Activated T-helper 17 cell treated with anti-CD3 and anti-CD28 coated beads, Interleukin-2, amount 50 U/mL, for 72 hours (primary cell): ENCODE results near the gene UFM1. TPM values are rescaled to one million over a fixed set of nuclear protein-coding genes. Genes with fewer than 3 reads are reported as not detected.

ENCODE experiments used
- ATAC-seq: fragments of 150-1000 bp; cut with Tn5 transposase; replicated peaks from 2 replicates; pipeline ENCODE4 v1.10.0; 2021; ENCODE audit warnings: mild to moderate bottlenecking, moderate library complexity
- H3K27ac Mint-ChIP-seq: one replicate; pipeline ENCODE4 v1.8.0; 2022; ENCODE audit warnings: mixed read lengths
- H3K27me3 Mint-ChIP-seq: one replicate; pipeline ENCODE4 v1.8.0; 2022; ENCODE audit warnings: mixed read lengths
- H3K36me3 Mint-ChIP-seq: one replicate; pipeline ENCODE4 v1.8.0; 2022; ENCODE audit warnings: low read depth, mild to moderate bottlenecking, mixed read lengths
- H3K4me1 Mint-ChIP-seq: one replicate; pipeline ENCODE4 v1.8.0; 2022; ENCODE audit warnings: mixed read lengths
- H3K4me3 Mint-ChIP-seq: one replicate; pipeline ENCODE4 v1.8.0; 2022; ENCODE audit warnings: mild to moderate bottlenecking, mixed read lengths
- H3K9me3 Mint-ChIP-seq: one replicate; pipeline ENCODE4 v1.8.0; 2022; ENCODE audit warnings: mixed read lengths
- total RNA-seq, 2 donors: library from RNA; stranded (reverse); gene quantifications; one replicate each; pipeline ENCODE4 v1.2.3, GENCODE V29; 2022

The UFM1 gene
- total RNA-seq, 2 donors from 2014 or later, result 49.4 to 81.6 TPM

DNA sequence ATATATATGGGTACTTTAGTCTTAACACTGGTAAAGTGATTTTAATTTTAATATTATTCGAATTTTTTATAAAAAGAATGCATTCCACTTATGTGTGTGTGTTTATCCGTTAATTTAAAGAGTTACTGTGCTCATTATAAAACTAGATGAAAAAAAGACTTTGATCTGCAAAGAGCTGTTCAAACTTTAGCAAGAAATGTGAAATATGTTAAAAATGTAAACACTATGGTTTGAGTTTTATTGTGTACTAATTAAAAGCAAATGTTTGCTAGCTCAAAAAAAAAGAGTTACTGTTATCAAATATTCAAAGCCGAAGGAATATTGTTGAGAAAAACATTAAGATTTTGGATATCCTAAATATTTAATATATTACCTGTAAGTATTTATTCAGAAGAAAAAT is 34.5 kb downstream of the UFM1 start:
- Mint-ChIP-seq H3K36me3 (no peaks in the 10 kb centered on the region), H3K4me3 (no peak overlapping the region), H3K27me3 (peaks cover 8% of the 10 kb centered on the region), H3K9me3 (no peaks in the 10 kb centered on the region), H3K27ac (no peak overlapping the region), H3K4me1 (no peaks in the 10 kb centered on the region)
- ATAC-seq, result no peak

DNA sequence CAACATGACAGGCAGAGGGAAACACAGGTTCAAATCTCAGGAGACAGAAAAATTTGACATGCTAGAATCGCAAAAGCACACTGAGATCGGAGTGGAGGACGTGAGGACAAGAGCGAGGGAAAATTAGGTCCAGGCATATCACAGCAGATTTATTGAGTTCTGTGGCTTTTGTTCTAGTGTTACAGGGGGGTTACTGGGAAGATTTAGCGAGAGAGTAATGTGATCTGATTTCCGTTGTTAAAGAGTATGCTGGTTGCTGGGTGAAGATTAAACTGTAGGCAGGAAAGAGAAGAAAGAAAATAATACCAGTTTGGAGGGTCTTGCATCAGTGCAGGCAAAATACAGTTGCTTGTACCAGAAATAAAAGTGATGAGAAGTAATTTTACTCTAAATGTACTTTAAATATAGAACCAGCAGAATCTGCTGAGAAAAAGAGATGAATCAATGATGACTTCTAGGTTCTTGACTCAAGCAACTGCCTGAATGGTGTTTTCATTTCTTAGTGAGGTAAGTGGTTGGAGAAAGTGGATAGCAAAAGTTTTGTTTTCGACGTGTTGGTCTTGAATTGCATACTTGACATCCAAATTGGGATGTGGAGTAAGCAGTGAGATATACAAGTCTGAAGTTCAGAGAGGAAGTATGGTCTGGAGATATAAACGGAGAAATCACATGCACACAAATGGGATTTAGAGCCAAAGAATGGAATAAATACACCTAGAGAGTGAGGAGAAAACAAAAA is 35.7 kb downstream of the UFM1 start:
- Mint-ChIP-seq H3K27me3 (peaks cover 8% of the 10 kb centered on the region), H3K4me1 (no peaks in the 10 kb centered on the region), H3K27ac (no peak overlapping the region), H3K4me3 (no peak overlapping the region), H3K9me3 (no peaks in the 10 kb centered on the region), H3K36me3 (no peaks in the 10 kb centered on the region)
- no peak for ATAC-seq

- no peaks in the 10 kb centered on the region for H3K9me3 Mint-ChIP-seq
- no peak overlapping the region for H3K4me3 Mint-ChIP-seq
- ATAC-seq, result no peak
- no peaks in the 10 kb centered on the region for H3K4me1 Mint-ChIP-seq
- peaks cover 4% of the 10 kb centered on the region for H3K27me3 Mint-ChIP-seq
- H3K36me3 Mint-ChIP-seq, result no peaks in the 10 kb centered on the region
- no peak overlapping the region for H3K27ac Mint-ChIP-seq
Measured at GRCh38 chr13:38386421-38386820, 36.8 kb downstream of the UFM1 start.

DNA sequence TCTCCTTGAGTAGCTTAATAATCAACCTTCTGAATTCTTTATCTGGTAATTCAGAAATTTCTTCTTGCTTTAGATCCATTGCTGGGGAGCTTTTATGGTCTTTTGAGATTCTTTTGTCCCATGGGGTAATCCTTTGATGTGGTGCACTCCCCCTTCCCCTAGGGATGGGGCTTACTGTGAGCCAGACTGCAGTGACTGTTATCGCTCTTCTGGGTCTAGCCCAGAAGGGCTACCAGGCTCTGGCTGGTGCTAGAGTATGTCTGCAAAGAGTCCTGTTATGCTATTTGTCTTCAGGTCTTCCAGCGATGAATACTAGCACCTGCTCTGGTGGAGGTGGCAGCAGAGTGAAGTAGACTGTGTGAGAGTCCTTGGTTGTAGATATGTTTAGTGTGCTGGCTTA is 41.7 kb downstream of the UFM1 start:
- Mint-ChIP-seq H3K4me3 (no peak overlapping the region), H3K4me1 (no peaks in the 10 kb centered on the region), H3K27ac (no peak overlapping the region), H3K27me3 (no peaks in the 10 kb centered on the region), H3K36me3 (no peaks in the 10 kb centered on the region), H3K9me3 (no peaks in the 10 kb centered on the region)
- ATAC-seq, result no peak

DNA sequence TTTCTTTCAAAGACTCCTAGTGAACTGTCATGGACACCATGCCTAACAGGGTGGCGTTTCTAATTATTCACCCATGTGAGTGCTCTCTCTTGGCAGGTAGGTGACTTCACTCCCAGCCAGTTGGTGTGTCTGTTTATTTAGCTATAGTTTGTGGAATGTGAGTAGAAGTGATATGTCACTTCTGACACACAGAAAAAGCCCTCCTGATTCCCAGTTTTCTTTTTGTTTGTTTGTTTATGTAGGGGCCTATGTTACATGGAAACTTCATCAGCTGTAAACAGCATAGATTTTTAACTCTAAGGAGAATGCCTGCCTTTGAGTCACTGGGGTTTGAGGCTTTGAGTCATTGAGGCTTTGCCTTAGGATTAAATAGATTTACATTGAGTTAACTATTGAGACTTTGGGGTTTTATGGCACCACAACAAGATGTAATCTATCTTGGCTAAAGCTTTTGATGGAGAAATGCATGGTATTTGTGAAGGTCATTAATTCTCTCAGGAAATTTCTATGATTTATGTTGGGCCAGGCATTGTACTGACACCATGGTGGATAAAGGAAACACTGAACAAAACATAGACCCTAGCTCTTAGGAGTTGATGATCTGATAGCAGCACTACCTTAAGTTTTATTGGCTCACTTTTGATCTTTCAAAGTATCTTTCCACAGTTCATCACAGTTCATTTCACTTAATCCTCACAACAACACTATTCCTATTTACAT is 45.3 kb downstream of the UFM1 start:
- Mint-ChIP-seq H3K9me3 (no peaks in the 10 kb centered on the region), H3K27ac (no peak overlapping the region), H3K36me3 (no peaks in the 10 kb centered on the region), H3K27me3 (peaks cover 4% of the 10 kb centered on the region), H3K4me1 (no peaks in the 10 kb centered on the region), H3K4me3 (no peak overlapping the region)
- ATAC-seq, result peak; percentile 14

GRCh38 chr13:38395497-38395788 is 45.8 kb downstream of the UFM1 start:
- H3K27me3 Mint-ChIP-seq, result peaks cover 4% of the 10 kb centered on the region
- no peaks in the 10 kb centered on the region for H3K36me3 Mint-ChIP-seq
- H3K4me1 Mint-ChIP-seq, result no peaks in the 10 kb centered on the region
- H3K4me3 Mint-ChIP-seq, result no peak overlapping the region
- no peak overlapping the region for H3K27ac Mint-ChIP-seq
- no peaks in the 10 kb centered on the region for H3K9me3 Mint-ChIP-seq
- no peak for ATAC-seq

DNA sequence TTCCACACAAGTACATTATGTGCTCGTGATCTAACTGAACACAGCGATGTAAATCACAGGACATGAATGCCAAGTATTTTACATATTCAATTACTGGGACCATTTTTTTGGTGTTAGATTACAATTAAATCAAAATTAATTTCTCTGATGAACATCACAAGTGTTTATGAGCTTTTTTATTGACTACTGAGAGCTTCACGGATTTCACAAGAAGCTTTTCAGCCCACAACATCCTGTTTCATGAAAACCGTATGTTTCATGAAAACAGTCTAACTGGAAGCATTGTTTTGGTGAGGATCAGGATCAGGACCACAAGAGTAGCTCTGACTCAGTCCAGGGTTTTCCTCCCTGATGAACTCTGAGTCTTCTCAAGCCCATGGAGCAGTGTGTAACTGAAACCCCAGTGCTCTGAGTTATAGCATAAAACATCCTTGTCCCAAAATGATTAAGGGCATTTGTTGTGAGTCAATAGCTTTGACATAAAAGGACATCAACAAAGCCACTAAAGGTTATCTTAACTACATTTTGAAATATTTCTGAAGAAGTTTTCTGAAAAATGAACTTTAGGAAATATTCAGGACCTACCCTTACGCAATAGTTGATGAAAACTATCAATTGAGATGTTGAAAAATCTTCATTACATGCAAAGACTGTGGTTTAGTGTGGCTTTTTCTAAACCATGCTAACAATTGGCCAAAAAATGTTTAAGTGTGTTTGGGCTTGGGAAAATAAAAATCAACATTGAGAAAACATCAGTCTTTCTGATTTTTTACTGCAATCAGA is 49.3 kb downstream of the UFM1 start:
- H3K4me3 Mint-ChIP-seq, result no peak overlapping the region
- H3K27me3 Mint-ChIP-seq, result peaks cover 6% of the 10 kb centered on the region
- H3K27ac Mint-ChIP-seq, result no peak overlapping the region
- ATAC-seq, result peak; percentile 87
- H3K9me3 Mint-ChIP-seq, result no peaks in the 10 kb centered on the region
- H3K4me1 Mint-ChIP-seq, result no peaks in the 10 kb centered on the region
- no peaks in the 10 kb centered on the region for H3K36me3 Mint-ChIP-seq

DNA sequence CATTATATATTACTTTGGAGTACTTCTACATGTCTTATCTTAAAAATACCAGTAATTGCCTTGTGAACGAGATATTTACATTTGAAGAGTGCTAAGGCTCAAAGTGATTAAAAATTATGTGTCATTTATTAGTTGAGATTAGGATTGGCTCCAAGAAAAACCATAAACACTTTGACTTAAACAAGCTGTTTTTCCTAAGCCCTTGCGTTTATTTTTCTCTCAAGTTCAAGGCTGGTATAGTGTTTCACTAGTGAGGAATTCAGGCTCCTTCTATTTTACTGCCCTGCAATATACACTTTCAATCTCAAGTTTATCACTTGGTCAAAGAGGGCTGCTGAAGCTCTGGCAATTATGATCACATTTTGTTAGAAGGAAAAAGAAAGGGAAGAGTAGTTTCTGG is 49.9 kb downstream of the UFM1 start:
- Mint-ChIP-seq H3K27ac (no peak overlapping the region), H3K27me3 (peaks cover 10% of the 10 kb centered on the region), H3K4me3 (no peak overlapping the region), H3K36me3 (no peaks in the 10 kb centered on the region), H3K9me3 (no peaks in the 10 kb centered on the region), H3K4me1 (no peaks in the 10 kb centered on the region)
- no peak for ATAC-seq

DNA sequence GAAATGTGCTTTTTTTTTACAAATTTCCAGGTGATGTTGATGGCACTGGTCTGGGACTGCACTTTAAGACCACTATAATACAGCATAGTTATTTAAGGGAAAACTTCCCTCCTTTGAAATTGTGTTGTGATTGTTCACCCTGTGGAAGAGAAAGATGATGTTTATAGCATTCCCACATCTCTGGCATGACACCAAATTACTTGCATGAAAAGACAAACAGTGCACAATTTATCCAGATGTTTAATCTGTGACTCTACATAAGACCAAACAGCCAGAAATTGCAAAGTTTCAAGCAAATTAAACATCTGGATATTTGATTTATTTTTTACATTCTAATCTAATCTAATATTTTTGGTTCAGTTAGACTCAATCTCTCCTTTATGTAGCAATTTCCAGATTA is 51.6 kb downstream of the UFM1 start:
- no peaks in the 10 kb centered on the region for H3K4me1 Mint-ChIP-seq
- no peaks in the 10 kb centered on the region for H3K9me3 Mint-ChIP-seq
- no peak for ATAC-seq
- no peak overlapping the region for H3K4me3 Mint-ChIP-seq
- H3K27ac Mint-ChIP-seq, result no peak overlapping the region
- no peaks in the 10 kb centered on the region for H3K36me3 Mint-ChIP-seq
- H3K27me3 Mint-ChIP-seq, result peaks cover 10% of the 10 kb centered on the region

- no peak overlapping the region for H3K4me3 Mint-ChIP-seq
- no peak for ATAC-seq
- H3K27ac Mint-ChIP-seq, result no peak overlapping the region
- H3K9me3 Mint-ChIP-seq, result no peaks in the 10 kb centered on the region
- no peaks in the 10 kb centered on the region for H3K4me1 Mint-ChIP-seq
- H3K27me3 Mint-ChIP-seq, result peaks cover 6% of the 10 kb centered on the region
- no peaks in the 10 kb centered on the region for H3K36me3 Mint-ChIP-seq
Measured at GRCh38 chr13:38405216-38405615, 55.6 kb downstream of the UFM1 start.

DNA sequence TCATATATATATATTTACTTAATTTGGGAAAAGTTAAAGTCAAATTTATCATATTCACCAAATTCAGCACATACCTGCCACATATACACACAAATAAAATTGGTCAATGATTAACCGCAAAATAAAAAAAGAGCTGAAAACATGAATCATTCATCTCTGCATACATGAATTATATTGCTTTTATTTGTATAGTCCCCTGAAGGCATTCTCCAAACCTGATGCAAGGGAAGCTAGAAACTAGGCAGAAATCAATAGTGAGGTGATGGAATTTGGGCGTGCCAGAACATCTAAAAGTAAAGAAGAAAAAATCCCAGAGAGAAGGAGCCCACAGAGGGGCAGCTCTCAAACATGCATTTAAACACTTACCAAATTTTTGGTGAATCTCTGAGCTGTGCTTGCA is 60.1 kb downstream of the UFM1 start:
- no peak for ATAC-seq
- Mint-ChIP-seq H3K4me3 (no peak overlapping the region), H3K27ac (no peak overlapping the region), H3K9me3 (no peaks in the 10 kb centered on the region), H3K36me3 (no peaks in the 10 kb centered on the region), H3K27me3 (peaks cover 3% of the 10 kb centered on the region), H3K4me1 (no peaks in the 10 kb centered on the region)

GRCh38 chr13:38412266-38412665 is 62.6 kb downstream of the UFM1 start:
- Mint-ChIP-seq H3K4me3 (no peak overlapping the region), H3K9me3 (no peaks in the 10 kb centered on the region), H3K27ac (no peak overlapping the region), H3K36me3 (no peaks in the 10 kb centered on the region), H3K4me1 (no peaks in the 10 kb centered on the region), H3K27me3 (peaks cover 3% of the 10 kb centered on the region)
- ATAC-seq, result no peak
